H1 (cell line): ENCODE measurements around the gene CLDN14. TPM values are rescaled to one million over a fixed set of nuclear protein-coding genes. Genes with fewer than 3 reads are reported as not detected.

Experiments
- BRCA1 ChIP-seq: IDR thresholded peaks from 2 replicates; pipeline ENCODE4 v1.6.1; 2012; ENCODE audit warnings: low read depth, low read length, improper control_type of control experiment
- CBX5 ChIP-seq: fragments of 300-800, 300-1000 bp; sonication (generic); IDR thresholded peaks from 2 replicates; pipeline ENCODE4 v1.7.1; 2016; ENCODE audit warnings: antibody characterized with exemption, low read length, low read depth
- CHD1 ChIP-seq: IDR thresholded peaks from 2 replicates; pipeline ENCODE4 v1.6.1; 2012; ENCODE audit warnings: low read depth, low read length, improper control_type of control experiment
- E2F6 ChIP-seq: IDR thresholded peaks from 2 replicates; pipeline ENCODE4 v1.6.1; 2012; ENCODE audit warnings: inconsistent platforms
- KDM1A ChIP-seq: fragments of 200-600, 300-600 bp; sonication (generic); IDR thresholded peaks from 2 replicates; pipeline ENCODE4 v1.7.1; 2016; ENCODE audit warnings: mild to moderate bottlenecking, low read length, borderline replicate concordance
- MAX ChIP-seq: IDR thresholded peaks from 2 replicates; pipeline ENCODE4 v1.6.1; 2012; ENCODE audit warnings: inconsistent platforms
- RFX5 ChIP-seq: IDR thresholded peaks from 2 replicates; pipeline ENCODE4 v1.6.1; 2011; ENCODE audit warnings: low read depth, low read length, improper control_type of control experiment, borderline replicate concordance
- YY1 ChIP-seq: IDR thresholded peaks from 2 replicates; pipeline ENCODE4 v1.6.1; 2011; ENCODE audit warnings: low read depth, mild to moderate bottlenecking, low read length
- polyA plus RNA-seq, 7 experiments: library from polyadenylated mRNA; depleted of rRNA in 3 of 7; stranded (reverse) in 5 of 7; unstranded in 2 of 7; fragments of >200 nt in 5 of 7; fragments of 200-250 nt in 2 of 7; gene quantifications; 1 replicate in 5 of 7; 2 replicates in 1 of 7; 4 replicates in 1 of 7; pipeline versions ENCODE4 v1.2.1 to v1.2.3, GENCODE V29; 2011 to 2013; ENCODE audit warnings: missing spikeins in 2 of 7, mixed read lengths in 2 of 7
- total RNA-seq: library from RNA; stranded (reverse); fragmentation: NEBNext Ultra II Directional; extraction: Animal tissue kit (Norgen Biotek cat#: 25700); gene quantifications from 2 replicates; pipeline ENCODE4 v1.2.1, GENCODE V29; 2021

The CLDN14 gene
- total and polyA plus RNA-seq, 2 of the 8 experiments (the other 6 are each of a cell fraction or from before 2014, with no cell fraction given) = 0.08 TPM; not detected in 1

GRCh38 chr21:36415375-36415774 lies 64.5 kb downstream of the CLDN14 start (continued):
- TF ChIP-seq CBX5 = no peak
- TF ChIP-seq BRCA1 = no peak
- TF ChIP-seq YY1 = no peak
- TF ChIP-seq CHD1 = no peak
- no peak for TF ChIP-seq KDM1A
- no peak for TF ChIP-seq MAX
- no peak for TF ChIP-seq RFX5
- no peak for TF ChIP-seq E2F6
